OCI-LY3 (cell line): ENCODE data around the gene TMEM53.

Experiments
- CTCF ChIP-seq: fragments of 200-600, 300-600 bp; sonication (generic); IDR thresholded peaks from 2 replicates; pipeline ENCODE4 v1.5.1; 2014; ENCODE audit warnings: antibody characterized with exemption, low read length, low read depth
- EZH2phosphoT487 ChIP-seq: fragments of 200-600 bp; shearing (Covaris generic); IDR thresholded peaks from 2 replicates; pipeline ENCODE4 v1.6.1; 2018; ENCODE audit warnings: antibody characterized with exemption, mixed run types, low read depth

GRCh38 chr1:44619261-44619900, 54.9 kb downstream of the TMEM53 start:
- no peak for TF ChIP-seq EZH2phosphoT487
- no peak for TF ChIP-seq CTCF
